HG03521 (cell line): ENCODE data around the gene CRIM1.
"Not testable (repeated sequence)": the region's sequence is repeated elsewhere in the genome, so short reads cannot be mapped to it uniquely, and the experiment has no call there.

Experiments used
- ATAC-seq: cut with Tn5 transposase; IDR thresholded peaks from one replicate; pipeline ENCODE4 v1.9.1; 2021; ENCODE audit warnings: mild to moderate bottlenecking, moderate library complexity; ENCODE audit not compliant: unreplicated experiment

CRIM1 gene

DNA sequence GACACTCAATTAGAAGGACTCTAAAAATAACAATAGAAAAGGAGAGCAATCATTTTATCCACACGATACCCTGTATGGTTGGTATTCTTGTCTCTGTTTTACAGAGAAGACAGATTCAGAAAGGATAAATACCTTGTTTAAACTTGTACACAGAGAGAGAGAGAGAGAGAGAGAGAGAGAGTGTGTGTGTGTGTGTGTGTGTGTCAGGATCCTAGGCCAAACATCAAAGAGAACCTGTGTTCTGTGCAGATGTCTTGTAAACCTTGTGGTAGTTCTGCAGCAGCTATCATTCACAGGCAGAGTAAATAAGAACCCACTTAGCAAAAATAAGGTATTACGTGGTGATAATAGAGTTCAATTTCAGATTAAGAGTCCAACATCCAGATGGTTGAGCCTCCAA is 4.3 kb upstream of the CRIM1 start:
- no peak for ATAC-seq

DNA sequence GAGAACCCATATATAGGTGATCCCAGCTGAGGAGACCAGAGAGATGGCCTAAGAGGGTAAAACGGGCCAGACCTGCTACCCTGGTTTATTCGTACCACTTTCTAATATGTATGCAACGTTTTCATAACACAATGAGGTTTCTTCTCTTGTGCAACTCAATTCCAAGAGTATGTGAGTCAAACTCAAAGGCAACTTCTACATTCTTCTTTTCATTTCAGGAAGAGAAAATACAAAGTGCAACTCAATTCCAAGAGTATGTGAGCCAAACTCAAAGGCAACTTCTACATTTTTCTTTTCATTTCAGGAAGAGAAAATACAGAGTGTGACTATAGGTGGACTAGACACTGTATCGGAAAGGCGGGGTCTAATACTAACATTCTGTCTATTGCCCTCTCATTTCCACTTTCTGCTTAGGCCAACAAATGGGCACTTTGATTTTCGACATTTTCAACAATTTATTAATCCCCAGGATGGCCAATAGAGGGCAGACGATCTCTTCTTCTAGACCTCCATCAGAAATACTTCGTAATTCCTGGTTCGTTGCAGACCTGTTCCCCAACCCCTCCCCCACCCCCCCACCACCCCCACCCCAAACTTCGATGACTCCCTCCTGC is 3.7 kb upstream of the CRIM1 start:
- no peak for ATAC-seq

DNA sequence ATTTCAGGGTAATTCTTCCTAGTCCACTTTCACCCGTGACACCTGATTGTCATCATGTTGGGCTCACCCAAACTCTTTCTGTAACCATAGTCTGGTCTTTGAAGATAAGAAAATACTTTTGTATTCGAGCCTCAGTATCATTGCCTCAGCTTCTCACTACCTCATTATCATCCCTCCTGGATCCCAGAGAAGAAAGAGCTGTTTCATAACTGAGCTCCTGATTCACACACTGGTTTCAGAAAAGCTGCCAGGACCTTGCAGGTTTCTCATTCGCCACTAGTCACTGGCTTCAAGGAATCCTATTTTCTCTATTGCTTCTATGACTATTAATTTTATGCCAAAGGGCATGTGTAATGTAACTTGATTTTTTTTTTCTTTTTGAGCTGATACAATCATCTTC is 2.9 kb upstream of the CRIM1 start:
- no peak for ATAC-seq

DNA sequence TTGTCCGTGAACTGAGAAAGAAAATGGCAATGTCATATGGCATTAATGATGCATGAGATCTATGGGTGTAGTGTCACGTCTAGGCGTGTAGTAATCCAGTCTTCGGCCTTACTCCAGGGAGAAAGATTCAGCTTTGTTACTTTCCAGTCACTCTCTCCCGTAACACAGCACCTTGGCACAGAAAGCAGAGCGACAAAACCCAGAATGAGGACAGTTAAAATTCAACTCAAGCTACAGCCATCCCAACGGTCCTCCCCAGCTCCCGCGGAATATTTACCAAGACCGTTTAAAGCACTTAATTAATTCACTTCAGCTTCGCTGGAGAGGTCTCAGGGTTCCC is 797 bp upstream of the CRIM1 start:
- no peak for ATAC-seq

DNA sequence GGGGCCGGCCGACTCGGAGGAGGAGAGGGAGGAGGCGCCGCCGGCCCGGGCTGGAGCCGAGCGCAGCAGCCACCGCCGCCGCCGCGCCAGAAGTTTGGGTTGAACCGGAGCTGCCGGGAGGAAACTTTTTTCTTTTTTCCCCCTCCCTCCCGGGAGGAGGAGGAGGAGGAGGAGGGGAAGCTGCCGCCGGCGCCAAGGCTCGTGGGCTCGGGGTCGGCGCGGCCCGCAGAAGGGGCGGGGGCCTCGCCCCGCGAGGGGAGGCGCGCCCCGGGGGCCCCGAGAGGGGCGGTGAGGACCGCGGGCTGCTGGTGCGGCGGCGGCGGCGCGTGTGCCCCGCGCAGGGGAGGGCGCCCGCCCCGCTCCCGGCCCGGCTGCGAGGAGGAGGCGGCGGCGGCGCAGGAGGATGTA is 316 bp downstream of the CRIM1 start:
- ATAC-seq = no peak

DNA sequence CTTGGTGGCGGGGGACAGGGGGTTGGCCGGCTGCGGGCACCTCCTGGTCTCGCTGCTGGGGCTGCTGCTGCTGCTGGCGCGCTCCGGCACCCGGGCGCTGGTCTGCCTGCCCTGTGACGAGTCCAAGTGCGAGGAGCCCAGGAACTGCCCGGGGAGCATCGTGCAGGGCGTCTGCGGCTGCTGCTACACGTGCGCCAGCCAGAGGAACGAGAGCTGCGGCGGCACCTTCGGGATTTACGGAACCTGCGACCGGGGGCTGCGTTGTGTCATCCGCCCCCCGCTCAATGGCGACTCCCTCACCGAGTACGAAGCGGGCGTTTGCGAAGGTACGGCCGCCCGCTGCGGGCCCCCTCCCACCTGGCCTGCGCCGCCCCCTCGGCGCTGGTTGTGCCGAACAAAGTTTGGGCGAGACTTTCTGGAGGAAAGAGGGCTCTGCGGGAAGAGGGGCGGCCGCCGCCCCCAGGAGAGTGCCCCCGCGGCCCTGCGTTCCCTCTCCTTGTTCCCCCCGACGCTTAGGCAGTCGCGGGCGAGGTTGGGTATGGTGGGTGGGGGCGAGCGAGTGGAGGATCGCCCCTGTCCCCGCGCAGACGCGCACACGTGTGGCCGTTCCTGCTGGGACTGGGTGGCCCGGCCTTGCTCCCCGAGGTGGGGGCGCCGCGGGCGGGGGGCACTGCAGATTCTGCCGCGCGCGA is 866 bp downstream of the CRIM1 start:
- peak; percentile 27 for ATAC-seq

DNA sequence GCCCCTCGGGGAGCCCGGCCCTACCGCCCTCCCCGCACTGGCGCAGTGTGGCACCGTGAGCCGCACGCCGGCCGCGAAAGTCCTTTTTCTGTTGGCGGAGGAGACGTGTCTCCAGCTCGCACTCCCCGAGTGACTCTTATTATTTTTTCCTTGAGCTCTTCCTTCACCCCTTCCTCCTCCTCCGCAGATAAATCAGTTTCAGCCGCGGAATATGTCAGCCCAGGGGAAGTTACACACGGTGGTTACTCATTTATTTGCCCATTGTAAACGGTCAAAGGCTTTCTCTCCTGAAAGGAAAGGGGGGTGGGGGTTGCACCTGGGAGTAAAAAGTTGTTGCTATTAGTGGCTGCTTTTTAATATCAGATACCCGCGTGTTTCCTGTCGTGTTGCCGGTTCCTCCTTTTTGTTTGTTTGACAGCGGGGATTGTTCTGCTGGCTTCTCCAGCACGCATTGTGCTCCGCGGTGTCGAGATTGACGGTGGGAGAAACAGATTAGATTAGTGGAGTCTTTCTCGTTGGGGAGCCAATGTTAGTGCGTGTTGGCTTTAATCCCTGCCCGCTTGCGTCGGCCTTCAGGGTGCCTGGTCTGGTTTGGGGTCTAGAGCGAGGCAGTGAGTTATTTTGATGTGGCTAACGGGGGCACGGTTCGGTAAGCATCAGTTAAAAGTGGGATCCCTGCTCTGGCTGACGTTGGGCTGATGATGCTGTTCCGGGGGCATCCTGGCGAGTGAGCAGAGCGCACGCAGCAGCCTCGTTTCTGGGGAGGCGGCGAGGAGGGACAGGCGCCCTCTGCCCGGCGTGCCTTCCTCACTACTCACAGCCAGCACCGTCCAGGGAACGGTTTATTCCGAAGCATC is 1.6 kb downstream of the CRIM1 start:
- ATAC-seq = no peak

DNA sequence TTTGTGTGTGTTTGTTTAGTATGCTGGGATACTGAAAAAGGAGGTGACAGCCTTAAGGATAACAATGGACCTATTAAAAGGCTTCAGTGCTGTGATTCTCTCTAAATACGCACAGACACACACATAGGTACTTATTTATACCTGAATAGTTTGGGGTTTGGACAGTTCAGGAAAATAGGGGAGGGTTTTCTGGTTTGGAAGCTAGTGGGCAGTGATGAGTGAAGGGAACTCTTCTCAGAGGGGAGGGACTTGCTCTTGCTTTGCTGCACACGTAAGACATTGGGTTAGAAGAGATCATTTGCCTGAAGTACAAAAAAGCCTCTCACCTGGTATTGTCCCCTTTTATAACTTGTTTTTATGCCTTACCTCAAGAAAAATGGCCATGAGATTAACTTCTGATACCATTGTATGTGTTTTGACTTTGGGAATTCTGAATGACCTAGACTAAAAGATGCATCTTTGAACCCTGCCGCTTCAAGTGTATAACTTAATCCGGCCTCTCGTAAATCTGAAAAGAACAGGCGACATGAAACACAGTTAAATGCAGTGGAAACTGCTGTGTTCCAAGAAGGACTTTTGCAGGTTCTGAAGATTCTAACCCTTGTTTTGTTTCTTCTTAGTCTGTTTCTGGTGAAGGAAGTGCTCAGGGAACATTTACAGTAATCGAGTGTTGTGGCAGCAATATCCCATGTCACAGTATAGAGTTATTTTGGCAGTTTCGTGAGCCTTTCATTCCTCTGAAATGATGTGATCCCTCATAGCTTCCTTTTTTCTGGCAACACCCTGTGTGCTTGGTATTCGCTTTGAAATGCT is 2.5 kb downstream of the CRIM1 start:
- no peak for ATAC-seq

DNA sequence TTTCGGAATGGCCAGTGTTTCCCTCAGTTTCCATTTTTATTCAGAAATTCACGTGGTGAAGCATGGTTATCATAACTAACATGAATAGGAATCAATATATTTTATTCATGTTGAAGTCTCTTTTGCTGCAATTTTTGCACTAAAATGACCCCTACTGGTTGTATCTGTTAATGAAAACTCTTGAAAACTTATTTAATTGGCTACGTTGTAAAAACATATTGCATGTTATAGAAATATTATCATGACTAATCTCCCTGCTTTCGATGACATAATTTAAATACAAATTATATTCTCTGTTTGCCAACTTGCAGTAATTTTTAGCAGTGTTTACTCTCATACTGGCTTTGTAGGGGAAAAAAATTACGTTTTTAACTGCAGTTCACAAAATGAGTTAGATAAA is 3.5 kb downstream of the CRIM1 start:
- no peak for ATAC-seq

DNA sequence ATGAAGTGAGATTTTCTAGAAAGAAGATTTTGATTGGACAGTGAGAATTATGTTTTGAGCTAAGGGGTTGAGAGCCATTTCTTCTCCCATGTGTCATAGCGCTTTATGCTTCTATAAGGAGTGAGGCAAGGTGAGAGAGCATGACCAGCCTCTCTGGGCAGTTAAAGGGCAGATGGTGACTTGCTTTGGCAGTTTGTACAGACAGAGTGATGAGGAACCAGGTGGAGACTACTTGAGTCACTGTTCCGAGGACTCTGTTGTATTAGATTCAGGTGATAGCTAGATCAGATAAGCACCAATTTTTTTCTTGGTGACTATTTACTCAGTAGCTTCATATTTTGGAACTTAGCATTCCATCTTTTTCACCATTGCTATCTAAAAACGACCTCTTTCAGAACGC is 4.5 kb downstream of the CRIM1 start:
- ATAC-seq = no peak

DNA sequence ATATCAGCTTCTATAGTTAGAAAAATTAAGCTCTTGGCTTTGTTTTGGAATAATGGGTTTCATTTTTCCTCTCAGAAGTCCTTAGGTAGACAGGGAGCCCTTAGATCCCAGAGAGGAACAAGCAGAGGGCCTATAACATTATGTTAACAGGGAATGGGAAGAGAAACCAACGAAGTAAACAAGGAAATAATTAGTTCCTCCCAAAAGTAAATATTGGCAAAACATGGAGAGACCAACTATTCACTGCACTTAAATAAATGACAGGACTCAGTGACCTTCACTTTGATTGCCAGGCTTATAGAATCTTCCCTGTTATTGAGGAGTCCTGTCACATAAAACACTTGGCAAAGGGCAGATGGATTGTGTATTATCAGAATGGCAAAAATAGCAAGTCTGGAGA is 5.3 kb downstream of the CRIM1 start:
- ATAC-seq = no peak

DNA sequence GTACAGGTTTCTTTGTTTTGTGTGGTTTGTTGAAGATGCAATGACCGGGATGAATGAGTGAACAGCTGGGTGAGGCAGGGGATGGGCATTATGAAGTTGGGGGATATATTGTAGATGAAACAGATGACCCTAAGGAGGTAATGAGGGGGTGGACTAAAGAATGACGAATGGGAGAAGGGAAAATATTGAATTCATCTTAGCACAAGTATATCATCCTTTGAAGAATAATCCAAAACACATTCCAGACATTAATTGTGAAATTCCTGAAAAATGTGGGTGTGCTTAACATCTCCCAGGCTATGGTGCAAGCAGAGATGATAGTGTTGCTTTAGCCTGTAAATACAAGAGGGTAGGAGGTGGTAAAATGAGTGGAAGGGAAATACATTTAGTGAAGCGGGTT is 5.8 kb downstream of the CRIM1 start:
- ATAC-seq = no peak

DNA sequence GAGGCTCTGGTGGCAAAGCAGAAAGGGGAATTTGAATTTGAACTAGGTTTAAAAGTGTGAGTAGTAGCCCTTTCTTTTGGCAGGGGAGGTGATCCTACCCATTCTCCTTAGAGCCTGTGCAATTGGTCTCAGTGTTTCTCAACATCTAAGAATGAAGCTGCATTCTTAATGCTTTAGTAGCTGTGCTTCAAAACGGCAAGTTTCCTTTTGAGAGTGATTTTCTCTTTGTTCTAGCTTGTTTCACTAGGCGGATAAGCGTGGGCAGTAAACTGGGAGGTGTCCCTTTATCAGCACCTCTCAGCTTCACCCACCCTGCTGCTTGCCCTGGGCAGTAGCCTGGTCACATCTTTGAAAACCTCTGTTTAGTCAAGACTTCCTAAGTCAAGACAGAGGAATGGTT is 6.7 kb downstream of the CRIM1 start:
- no peak for ATAC-seq

DNA sequence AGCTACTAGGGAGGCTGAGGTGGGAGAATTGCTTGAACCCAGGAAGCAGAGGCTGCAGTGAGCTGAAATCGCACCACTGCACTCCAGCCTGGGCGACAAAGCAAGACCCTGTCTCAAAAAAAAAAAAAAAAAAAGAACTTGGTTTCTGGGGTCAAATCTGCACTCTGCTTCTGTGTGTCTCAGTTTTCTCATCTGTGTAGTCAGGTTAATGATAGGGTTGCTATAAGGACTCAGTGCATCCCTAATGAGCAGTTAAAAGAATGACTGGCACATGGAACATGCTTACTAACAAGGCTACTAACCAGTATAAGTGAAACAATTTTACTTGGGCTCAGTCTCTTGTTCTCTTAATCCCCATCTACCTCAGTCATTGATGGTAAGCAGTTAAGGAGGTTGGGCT is 7.5 kb downstream of the CRIM1 start:
- ATAC-seq = not testable (repeated sequence)

DNA sequence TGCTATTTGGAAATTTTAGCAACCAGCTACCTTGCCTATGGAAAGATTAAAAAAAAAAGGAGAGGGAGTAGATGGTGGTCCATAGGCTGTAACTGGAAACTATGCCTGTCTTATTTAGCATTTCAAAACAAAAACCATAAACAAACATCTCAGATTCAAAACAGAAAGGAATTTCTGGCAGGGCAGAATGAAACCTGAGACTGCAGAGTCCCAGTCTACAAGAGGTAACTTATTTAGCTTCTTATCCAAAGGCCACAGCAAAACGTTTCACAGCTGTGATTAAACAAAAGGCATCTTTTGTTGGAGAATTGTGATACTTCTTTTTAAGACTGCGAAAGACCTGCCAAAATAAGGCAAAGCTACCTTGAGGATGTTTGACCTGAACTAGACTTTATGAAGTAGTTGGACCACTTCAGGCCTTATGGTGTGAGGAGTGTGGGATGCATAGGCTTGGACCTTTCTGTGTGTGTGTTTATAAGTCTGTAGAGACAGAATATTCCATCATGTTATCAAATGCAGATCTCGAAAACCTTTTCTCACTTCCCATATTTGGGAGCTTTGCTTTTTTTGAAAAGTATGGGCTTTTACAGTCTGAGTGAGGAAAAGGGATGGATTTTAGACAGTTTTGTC is 11.0 kb downstream of the CRIM1 start:
- ATAC-seq = no peak

DNA sequence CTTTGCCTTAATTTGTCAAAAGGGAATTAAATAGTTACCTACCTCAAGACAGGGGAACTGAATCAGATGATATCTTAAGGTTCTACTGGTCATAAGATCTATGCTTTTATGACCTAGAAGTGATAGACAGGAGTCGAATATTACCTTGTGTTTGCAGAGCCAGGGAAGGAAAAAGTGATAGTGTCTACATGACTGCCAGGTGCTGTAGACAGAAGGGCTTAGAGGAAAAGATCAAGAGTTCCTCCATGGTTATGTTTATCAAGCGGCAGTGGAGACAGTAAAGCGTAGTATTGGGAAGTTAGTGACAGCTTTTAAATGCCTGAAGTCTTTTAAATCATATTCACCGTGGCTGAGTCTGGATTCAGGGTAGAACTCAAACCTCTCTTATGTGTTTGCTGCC is 11.9 kb downstream of the CRIM1 start:
- no peak for ATAC-seq

DNA sequence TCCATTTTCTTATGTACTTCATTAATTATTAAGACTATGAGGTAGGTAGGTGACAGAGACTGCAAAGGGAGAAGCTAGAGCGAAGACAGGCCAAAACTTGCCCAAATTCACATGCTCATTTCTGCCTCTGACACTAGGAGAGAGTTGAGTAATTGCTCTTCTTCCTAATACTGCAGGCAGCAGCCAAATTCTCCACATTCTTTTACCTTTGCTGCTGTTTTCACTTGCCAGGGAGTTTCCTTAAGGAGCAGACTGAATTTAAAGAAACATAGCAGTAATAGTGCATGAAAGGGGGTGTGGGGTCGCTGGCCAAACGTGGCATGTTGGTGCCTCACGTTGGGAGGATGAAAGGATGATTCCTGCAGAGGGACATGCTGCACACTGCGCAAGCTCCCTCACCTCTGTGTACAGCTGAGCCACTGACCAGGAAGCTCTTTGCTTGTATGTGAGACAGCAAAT is 12.3 kb downstream of the CRIM1 start:
- ATAC-seq = no peak

DNA sequence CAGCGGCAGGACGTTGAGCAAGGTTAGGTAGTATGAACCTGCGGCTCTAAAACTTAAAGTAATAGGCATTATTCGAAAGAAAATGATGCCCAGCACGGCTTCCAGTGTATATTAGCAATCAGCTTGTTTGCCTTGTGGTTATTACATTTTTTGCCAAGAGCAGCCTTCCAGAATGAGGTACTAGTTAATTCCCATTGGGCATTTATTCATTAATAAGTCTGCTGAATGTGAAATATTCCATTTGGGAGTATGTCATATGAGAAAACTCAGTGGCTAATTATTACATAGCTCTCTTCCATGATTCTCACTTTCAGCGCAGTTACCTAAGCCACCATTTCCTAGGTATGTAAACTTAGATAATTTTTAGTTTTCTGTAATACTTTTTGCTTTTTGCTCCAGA is 12.9 kb downstream of the CRIM1 start:
- ATAC-seq = no peak

DNA sequence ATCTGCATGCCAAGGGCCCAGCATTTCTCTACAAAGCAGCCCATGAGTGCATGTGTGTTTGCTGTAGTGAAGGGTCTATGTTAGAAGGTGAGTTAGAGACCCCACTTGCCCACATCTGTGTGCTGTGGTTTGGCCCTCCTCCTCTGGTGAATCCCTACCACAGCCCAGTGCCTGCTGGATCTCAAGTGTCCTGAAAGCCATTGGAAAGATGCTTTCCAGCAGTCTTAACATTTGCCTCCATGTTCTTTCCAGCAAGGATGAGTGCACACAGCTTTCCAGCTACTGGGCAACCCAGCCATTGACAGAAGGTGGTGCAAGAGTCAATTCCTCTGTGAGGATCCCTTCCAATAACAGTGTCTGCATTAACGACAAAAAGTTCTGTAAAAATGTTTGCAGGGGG is 13.6 kb downstream of the CRIM1 start:
- ATAC-seq = no peak

DNA sequence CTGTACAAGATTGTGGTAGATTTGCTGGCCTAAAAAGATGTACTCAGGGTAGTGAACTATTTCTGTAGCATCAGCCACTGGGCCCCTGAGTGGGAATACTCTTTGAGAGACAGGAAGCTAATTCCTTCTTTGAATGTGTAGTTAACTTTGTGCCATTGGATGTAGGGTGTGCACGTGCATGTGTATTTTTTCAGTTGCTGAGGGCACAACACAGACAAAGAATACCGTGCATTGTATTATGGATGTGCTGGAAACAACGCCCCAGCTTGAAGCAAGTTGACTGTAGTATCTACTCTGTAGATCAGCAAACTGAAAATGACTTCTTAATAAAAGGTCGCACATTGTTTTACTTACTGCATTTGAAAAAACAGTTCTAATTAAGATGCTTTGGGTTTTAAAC is 14.1 kb downstream of the CRIM1 start:
- ATAC-seq = no peak

DNA sequence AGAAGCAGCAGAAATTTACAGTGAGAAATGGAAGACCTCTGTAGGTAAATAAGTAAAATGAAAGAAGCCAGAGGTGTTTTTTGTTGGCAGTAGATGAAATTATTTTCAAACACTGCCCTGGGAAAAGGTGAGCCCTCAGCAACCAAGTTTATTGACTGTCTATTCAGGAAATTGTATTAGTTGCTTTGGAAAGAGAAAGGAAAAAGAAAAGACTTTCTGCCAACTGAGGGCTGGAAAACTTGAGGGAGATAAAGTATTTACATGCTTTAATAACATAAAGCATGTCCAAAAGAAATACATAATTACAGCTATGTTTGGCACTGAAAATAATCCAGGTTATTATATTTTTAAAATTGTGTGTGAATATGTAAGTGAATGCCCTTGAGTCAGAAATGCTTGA is 14.7 kb downstream of the CRIM1 start:
- no peak for ATAC-seq
